GM12892 (cell line): ENCODE results near the gene AGFG2. TPM values are rescaled to one million over a fixed set of nuclear protein-coding genes. Genes with fewer than 3 reads are reported as not detected.
"Not testable (repeated sequence)": the region's sequence is repeated elsewhere in the genome, so short reads cannot be mapped to it uniquely, and the experiment has no call there.

ENCODE experiments used
- DNase-seq: peaks from one replicate; pipeline ENCODE4 v3.0.0; 2011; ENCODE audit not compliant: insufficient read length
- FAIRE-seq: peaks from 2 replicates; lab custom pipeline; 2011; peaks lifted over from hg19 to GRCh38; lab: Jason Lieb, UNC
- POLR2A ChIP-seq: IDR thresholded peaks from 2 replicates; pipeline ENCODE4 v1.6.1; 2011; ENCODE audit warnings: low read depth, low read length, control low read depth
- POLR2AphosphoS5 ChIP-seq: IDR thresholded peaks from 2 replicates; pipeline ENCODE4 v1.6.1; 2011; ENCODE audit warnings: low read depth, low read length, control low read depth
- TAF1 ChIP-seq: IDR thresholded peaks from 2 replicates; pipeline ENCODE4 v1.6.1; 2011; ENCODE audit warnings: low read depth, mild to moderate bottlenecking, control low read depth, low read length, borderline replicate concordance
- polyA plus RNA-seq: library from polyadenylated mRNA; unstranded; fragments of >200 nt; gene quantifications from one replicate; pipeline ENCODE4 v1.2.1, GENCODE V29; 2012; ENCODE audit warnings: missing spikeins, inconsistent platforms; ENCODE audit not compliant: missing spikeins

AGFG2 gene
- 12.4 TPM for polyA plus RNA-seq

GRCh38 chr7:100538654-100539435, at the start of gene AGFG2:
TSS of gene AGFG2 (plus strand) at chr7:100539203. CDS start at chr7:100539347, 144 bp downstream.
- FAIRE-seq (peak; percentile 98), DNase-seq (peak; percentile 98)
- TF ChIP-seq POLR2AphosphoS5 (no peak), POLR2A (peak; percentile 74; the same call in 1 of the 2 replicates), TAF1 (peak; percentile 24; the same call in 1 of the 2 replicates)

- no peak for FAIRE-seq
- DNase-seq, result peak; percentile 88
- TF ChIP-seq TAF1 (no peak), POLR2AphosphoS5 (no peak), POLR2A (no peak)
These were observed 49.2 kb upstream of the AGFG2 start for GRCh38 chr7:100489824-100490223.

- TF ChIP-seq TAF1 (no peak), POLR2AphosphoS5 (no peak)
- FAIRE-seq (no peak), DNase-seq (no peak)
These were observed 48.4 kb upstream of the AGFG2 start for GRCh38 chr7:100490483-100491191.

GRCh38 chr7:100491192-100491578, 47.8 kb upstream of the AGFG2 start:
- FAIRE-seq (no peak), DNase-seq (no peak)
- TF ChIP-seq POLR2A (no peak), TAF1 (no peak), POLR2AphosphoS5 (no peak)

GRCh38 chr7:100492738-100493475, 46.1 kb upstream of the AGFG2 start:
- FAIRE-seq, result no peak
- no peak for DNase-seq
- no peak for TF ChIP-seq POLR2A
- no peak for TF ChIP-seq TAF1
- no peak for TF ChIP-seq POLR2AphosphoS5

- TF ChIP-seq POLR2AphosphoS5, result no peak
- TF ChIP-seq POLR2A, result no peak
- TF ChIP-seq TAF1, result no peak
These were observed 45.3 kb upstream of the AGFG2 start for GRCh38 chr7:100493476-100494264.

GRCh38 chr7:100496509-100496908, 42.5 kb upstream of the AGFG2 start:
- DNase-seq, result no peak
- no peak for TF ChIP-seq TAF1
- no peak for TF ChIP-seq POLR2A
- no peak for TF ChIP-seq POLR2AphosphoS5
- no peak for FAIRE-seq

More at GRCh38 chr7:100493476-100494264, 45.3 kb upstream of the AGFG2 start:
- FAIRE-seq (no peak), DNase-seq (peak; percentile 67)

- not testable (repeated sequence) for FAIRE-seq, DNase-seq
These were observed 38.3 kb upstream of the AGFG2 start for GRCh38 chr7:100500743-100501142.

GRCh38 chr7:100504031-100504430, 35.0 kb upstream of the AGFG2 start:
- DNase-seq, FAIRE-seq: not testable (repeated sequence)

GRCh38 chr7:100504887-100505611, 34.0 kb upstream of the AGFG2 start:
- FAIRE-seq, result no peak
- DNase-seq, result no peak
- TF ChIP-seq POLR2AphosphoS5, result no peak
- TF ChIP-seq POLR2A, result no peak
- TF ChIP-seq TAF1, result no peak

- no peak for TF ChIP-seq POLR2A
- TF ChIP-seq POLR2AphosphoS5, result no peak
- TF ChIP-seq TAF1, result no peak
- no peak for DNase-seq
- FAIRE-seq, result no peak
These were observed 32.6 kb upstream of the AGFG2 start for GRCh38 chr7:100506356-100506923.
